Neural crest cell (in vitro differentiated cells): ENCODE results near the gene ZFYVE28. TPM values are rescaled to one million over a fixed set of nuclear protein-coding genes. Genes with fewer than 3 reads are reported as not detected.
A peak's percentile ranks its signal among the peaks of the same experiment; 100 is the strongest.

Experiments used
- DNase-seq: peaks from one replicate; pipeline ENCODE4 v3.0.0; 2021; ENCODE audit warnings: low read depth, mixed read lengths, low spot score
- H3K27ac Mint-ChIP-seq: one replicate; pipeline ENCODE4 v1.8.0; 2021; ENCODE audit warnings: mild to moderate bottlenecking, mixed read lengths; ENCODE audit not compliant: unreplicated experiment
- H3K27me3 Mint-ChIP-seq: 2 replicates; pipeline ENCODE4 v1.8.0; 2021; ENCODE audit warnings: low read depth, mild to moderate bottlenecking, mixed read lengths
- H3K36me3 Mint-ChIP-seq: 2 replicates; pipeline ENCODE4 v1.8.0; 2021; ENCODE audit warnings: low read depth, mild to moderate bottlenecking, mixed read lengths
- H3K4me1 Mint-ChIP-seq: 2 replicates; pipeline ENCODE4 v1.8.0; 2021; ENCODE audit warnings: mixed read lengths
- H3K4me3 Mint-ChIP-seq: one replicate; pipeline ENCODE4 v1.8.0; 2021; ENCODE audit warnings: mild to moderate bottlenecking, mixed read lengths
- H3K9me3 Mint-ChIP-seq: 2 replicates; pipeline ENCODE4 v1.8.0; 2021; ENCODE audit warnings: mixed read lengths
- total RNA-seq: library from RNA; stranded (reverse); gene quantifications from 2 replicates; pipeline ENCODE4 v1.2.1, GENCODE V29; 2021
- TF ChIP-seq, protein P1 (sequence below): fragments of 200-600 bp; sonication (generic); conservative IDR thresholded peaks from 2 replicates; pipeline ENCODE4 v1.5.0; 2021; ENCODE audit warnings: antibody characterized with exemption, mild to moderate bottlenecking

Gene ZFYVE28
- total RNA-seq, 1 donor from 2014 or later: 1.4 TPM

DNA sequence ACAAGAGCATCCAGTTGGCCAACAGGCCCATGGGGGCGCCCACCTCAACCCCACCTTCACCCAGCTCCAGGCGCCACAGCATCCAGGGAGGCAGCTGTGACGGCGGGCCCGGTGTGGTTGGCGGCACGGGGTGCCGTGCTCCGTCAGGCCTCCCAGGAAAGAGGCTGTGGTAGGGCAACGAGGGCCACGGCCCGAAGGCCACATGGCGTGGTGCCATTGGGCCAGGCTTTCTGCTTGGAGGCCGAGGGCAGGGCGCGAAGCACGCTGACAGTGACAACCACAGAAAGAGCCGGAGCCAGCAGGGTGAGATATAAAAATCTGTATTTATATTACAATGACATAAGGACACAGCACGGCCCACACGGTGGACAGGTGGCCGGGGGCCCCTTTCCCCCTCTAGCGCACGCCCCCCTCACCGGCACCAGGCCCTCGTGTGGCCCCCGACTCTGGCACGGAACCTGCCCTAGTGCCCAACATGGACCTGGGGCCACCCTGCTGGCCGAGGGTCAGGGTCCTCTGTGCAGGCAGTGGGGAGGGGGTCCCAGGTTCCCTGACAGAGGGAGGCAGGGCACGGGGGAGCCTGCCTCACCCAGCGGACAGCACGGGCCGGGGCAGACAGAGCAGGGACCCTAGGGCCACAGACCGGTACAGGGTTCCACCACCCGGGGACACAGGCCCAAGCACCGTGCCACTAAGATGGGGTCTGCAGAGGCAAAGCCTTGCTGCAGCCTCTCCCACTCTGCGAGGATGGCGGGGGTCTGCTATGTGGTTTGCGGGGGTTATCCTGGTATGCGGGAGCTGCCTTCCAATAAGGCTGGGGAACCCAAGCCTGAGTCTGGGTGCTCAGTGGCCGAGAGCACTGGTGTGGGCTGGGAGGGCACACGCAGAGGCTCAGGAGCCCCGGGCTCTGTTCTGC lies 171.1 kb downstream of the ZFYVE28 start:
- no peak for DNase-seq
- TF ChIP-seq, protein P1, sequence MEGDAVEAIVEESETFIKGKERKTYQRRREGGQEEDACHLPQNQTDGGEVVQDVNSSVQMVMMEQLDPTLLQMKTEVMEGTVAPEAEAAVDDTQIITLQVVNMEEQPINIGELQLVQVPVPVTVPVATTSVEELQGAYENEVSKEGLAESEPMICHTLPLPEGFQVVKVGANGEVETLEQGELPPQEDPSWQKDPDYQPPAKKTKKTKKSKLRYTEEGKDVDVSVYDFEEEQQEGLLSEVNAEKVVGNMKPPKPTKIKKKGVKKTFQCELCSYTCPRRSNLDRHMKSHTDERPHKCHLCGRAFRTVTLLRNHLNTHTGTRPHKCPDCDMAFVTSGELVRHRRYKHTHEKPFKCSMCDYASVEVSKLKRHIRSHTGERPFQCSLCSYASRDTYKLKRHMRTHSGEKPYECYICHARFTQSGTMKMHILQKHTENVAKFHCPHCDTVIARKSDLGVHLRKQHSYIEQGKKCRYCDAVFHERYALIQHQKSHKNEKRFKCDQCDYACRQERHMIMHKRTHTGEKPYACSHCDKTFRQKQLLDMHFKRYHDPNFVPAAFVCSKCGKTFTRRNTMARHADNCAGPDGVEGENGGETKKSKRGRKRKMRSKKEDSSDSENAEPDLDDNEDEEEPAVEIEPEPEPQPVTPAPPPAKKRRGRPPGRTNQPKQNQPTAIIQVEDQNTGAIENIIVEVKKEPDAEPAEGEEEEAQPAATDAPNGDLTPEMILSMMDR: no peak
- Mint-ChIP-seq H3K27me3 (no peaks in the 10 kb centered on the region), H3K27ac (no peak overlapping the region), H3K4me1 (peaks cover 27% of the 10 kb centered on the region), H3K9me3 (no peaks in the 10 kb centered on the region), H3K4me3 (no peak overlapping the region), H3K36me3 (no peaks in the 10 kb centered on the region)

- H3K27ac Mint-ChIP-seq: no peak overlapping the region
- DNase-seq: peak; percentile 0
- TF ChIP-seq, protein P1: no peak
- no peak overlapping the region for H3K4me3 Mint-ChIP-seq
- H3K4me1 Mint-ChIP-seq: peaks cover 27% of the 10 kb centered on the region
- H3K36me3 Mint-ChIP-seq: no peaks in the 10 kb centered on the region
- no peaks in the 10 kb centered on the region for H3K9me3 Mint-ChIP-seq
- H3K27me3 Mint-ChIP-seq: no peaks in the 10 kb centered on the region
These were observed 171.9 kb downstream of the ZFYVE28 start for GRCh38 chr4:2246384-2247127.

- Mint-ChIP-seq H3K9me3 (no peaks in the 10 kb centered on the region), H3K36me3 (no peaks in the 10 kb centered on the region), H3K4me1 (peaks cover 32% of the 10 kb centered on the region), H3K27me3 (no peaks in the 10 kb centered on the region), H3K4me3 (no peak overlapping the region), H3K27ac (no peak overlapping the region)
- DNase-seq: peak; percentile 1
- TF ChIP-seq, protein P1: no peak
These were observed 172.6 kb downstream of the ZFYVE28 start for GRCh38 chr4:2245787-2246275.

DNA sequence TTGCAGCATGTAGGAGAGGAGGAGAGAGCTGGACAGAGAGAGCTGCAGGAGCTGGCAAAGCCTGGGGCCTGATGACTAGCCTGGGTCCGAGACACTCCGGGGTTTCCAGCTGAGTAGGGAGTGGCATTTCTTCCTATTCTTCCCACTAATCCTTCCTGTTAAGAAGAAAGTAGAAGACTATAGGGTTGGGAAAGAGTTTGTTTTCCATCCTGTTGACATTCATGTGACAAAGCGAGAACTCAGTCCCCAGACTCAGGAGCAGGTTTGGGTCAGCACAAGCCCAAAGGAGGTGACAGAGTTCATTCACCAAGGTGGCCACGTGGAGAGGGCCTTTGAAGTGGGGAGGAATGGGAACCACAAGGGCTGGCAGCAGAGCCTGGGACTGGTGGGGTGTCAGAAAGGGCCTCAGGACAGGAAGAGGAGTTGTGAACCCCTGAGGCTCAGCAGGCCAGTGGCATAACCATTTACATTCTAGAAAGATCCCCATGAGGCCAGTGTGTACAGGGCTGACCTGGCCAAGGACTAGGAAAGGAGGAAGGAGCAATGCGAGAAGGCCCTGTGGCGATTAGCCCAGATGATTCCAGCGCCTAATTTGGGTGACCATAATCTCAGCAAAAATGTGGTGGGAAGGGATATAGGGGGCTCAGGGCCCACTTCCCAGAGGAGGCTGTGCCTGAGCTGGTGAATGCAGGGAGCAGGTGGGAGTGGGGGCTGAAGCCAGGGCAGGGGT lies 173.2 kb downstream of the ZFYVE28 start:
- no peak overlapping the region for H3K27ac Mint-ChIP-seq
- peak; percentile 1 for DNase-seq
- H3K4me3 Mint-ChIP-seq: no peak overlapping the region

More for the DNA sequence above, 173.2 kb downstream of the ZFYVE28 start:
- no peaks in the 10 kb centered on the region for H3K27me3 Mint-ChIP-seq
- no peaks in the 10 kb centered on the region for H3K36me3 Mint-ChIP-seq
- H3K4me1 Mint-ChIP-seq: peaks cover 38% of the 10 kb centered on the region
- H3K9me3 Mint-ChIP-seq: no peaks in the 10 kb centered on the region
- TF ChIP-seq, protein P1: no peak
